GM23338 (cell line): Measurements from ENCODE around the gene INPPL1. TPM values are rescaled to one million over a fixed set of nuclear protein-coding genes. Genes with fewer than 3 reads are reported as not detected.

Experiments
- ATAC-seq: fragments of 200-7000 bp; cut with Tn5 transposase; 3 replicates; pipeline ENCODE4 v1.9.1; 2020
- DNase-seq: peaks from one replicate; pipeline ENCODE4 v3.0.0-alpha.2; 2015; ENCODE audit warnings: low spot score
- H2AFZ ChIP-seq: fragments of 200-600 bp; sonication (generic); 2 replicates; pipeline ENCODE4 v1.8.0; 2016; ENCODE audit warnings: antibody characterized with exemption, mild to moderate bottlenecking, moderate library complexity
- H3F3A ChIP-seq: fragments of 200-600 bp; sonication (generic); replicated peaks from 2 replicates; pipeline ENCODE4 v1.8.0; 2017; ENCODE audit warnings: antibody characterized with exemption, mixed run types, low read depth
- H3K27ac ChIP-seq: fragments of 200-600 bp; sonication (generic); 2 replicates; pipeline ENCODE4 v1.6.1; 2016; ENCODE audit warnings: low read depth
- H3K27me3 ChIP-seq: fragments of 200-600 bp; sonication (generic); 2 replicates; pipeline ENCODE4 v1.8.0; 2016; ENCODE audit warnings: mild to moderate bottlenecking, mixed run types, moderate library complexity; ENCODE audit not compliant: insufficient read depth
- H3K36me3 ChIP-seq: fragments of 200-600 bp; sonication (generic); 2 replicates; pipeline ENCODE4 v1.8.0; 2016; ENCODE audit warnings: mild to moderate bottlenecking; ENCODE audit not compliant: insufficient read depth
- H3K4me1 ChIP-seq: fragments of 200-600 bp; sonication (generic); 2 replicates; pipeline ENCODE4 v1.8.0; 2016; ENCODE audit warnings: mild to moderate bottlenecking, moderate library complexity; ENCODE audit not compliant: insufficient read depth
- H3K4me2 ChIP-seq: fragments of 200-600 bp; sonication (generic); 2 replicates; pipeline ENCODE4 v1.7.1; 2017; ENCODE audit warnings: mixed run types
- H3K4me3 ChIP-seq: fragments of 200-600 bp; sonication (generic); 2 replicates; pipeline ENCODE4 v1.6.1; 2016; ENCODE audit warnings: mixed run types
- H3K79me2 ChIP-seq: fragments of 200-600 bp; sonication (generic); replicated peaks from 2 replicates; pipeline ENCODE4 v1.8.0; 2017; ENCODE audit warnings: mild to moderate bottlenecking; ENCODE audit not compliant: insufficient read depth
- H3K9me2 ChIP-seq: fragments of 200-600 bp; sonication (generic); 2 replicates; pipeline ENCODE4 v1.8.0; 2017; ENCODE audit not compliant: insufficient read depth
- H4K20me1 ChIP-seq: fragments of 200-600 bp; sonication (generic); replicated peaks from 2 replicates; pipeline ENCODE4 v1.8.0; 2017; ENCODE audit warnings: mild to moderate bottlenecking; ENCODE audit not compliant: insufficient read depth
- H3K27ac Mint-ChIP-seq: 2 replicates; pipeline ENCODE4 v1.8.0; 2020; ENCODE audit warnings: inconsistent platforms, mild to moderate bottlenecking, moderate library complexity, mixed read lengths
- H3K27me3 Mint-ChIP-seq: 3 replicates; pipeline ENCODE4 v1.8.0; 2022; ENCODE audit warnings: low read depth, mild to moderate bottlenecking, moderate library complexity, mixed read lengths, inconsistent platforms; ENCODE audit not compliant: insufficient read depth, poor library complexity
- H3K36me3 Mint-ChIP-seq: 3 replicates; pipeline ENCODE4 v1.8.0; 2021; ENCODE audit warnings: low read depth, mild to moderate bottlenecking, inconsistent platforms, moderate library complexity, mixed read lengths
- H3K4me1 Mint-ChIP-seq: 3 replicates; pipeline ENCODE4 v1.8.0; 2020; ENCODE audit warnings: mild to moderate bottlenecking, inconsistent platforms, mixed read lengths
- H3K4me3 Mint-ChIP-seq: 3 replicates; pipeline ENCODE4 v1.8.0; 2021; ENCODE audit warnings: moderate library complexity, mild to moderate bottlenecking, inconsistent platforms, mixed read lengths
- H3K9me3 Mint-ChIP-seq: 3 replicates; pipeline ENCODE4 v1.8.0; 2020; ENCODE audit warnings: moderate library complexity, mild to moderate bottlenecking, inconsistent platforms, mixed read lengths
- CTCF ChIP-seq, 2 experiments: fragments of 200-600 bp in 1 of 2; sonication (generic) in 1 of 2; conservative IDR thresholded peaks; 2 replicates each; pipeline versions ENCODE4 v1.5.1 to v1.6.1; 2016 to 2017; ENCODE audit warnings: antibody characterized with exemption in 2 of 2, low read depth in 2 of 2, mild to moderate bottlenecking in 2 of 2, moderate library complexity in 1 of 2
- JUNB ChIP-seq: IDR thresholded peaks from one replicate; pipeline ENCODE4 v1.6.1; 2016; ENCODE audit warnings: antibody characterized with exemption; ENCODE audit not compliant: unreplicated experiment
- NANOG ChIP-seq: IDR thresholded peaks from 2 replicates; pipeline ENCODE4 v1.6.1; 2016; ENCODE audit warnings: antibody characterized with exemption, borderline replicate concordance
- POLR2AphosphoS5 ChIP-seq: IDR thresholded peaks from 2 replicates; pipeline ENCODE4 v1.6.1; 2016; ENCODE audit warnings: antibody characterized with exemption, low read depth
- STAT1 ChIP-seq: IDR thresholded peaks from one replicate; pipeline ENCODE4 v1.6.1; 2016; ENCODE audit warnings: antibody characterized with exemption; ENCODE audit not compliant: unreplicated experiment
- ZNF114 ChIP-seq: fragments of 250-450 bp; sonication (Bioruptor Pico); IDR thresholded peaks from 2 replicates; pipeline ENCODE4 v1.5.0; 2020; ENCODE audit warnings: mild to moderate bottlenecking, moderate library complexity
- polyA plus RNA-seq: library from polyadenylated mRNA; unstranded; fragments of >200 nt; fragmentation: Nextera tagmentation; extraction: Ambion mirVana; gene quantifications from 2 replicates; pipeline ENCODE4 v1.2.1, GENCODE V29; 2016
- total RNA-seq: library from RNA; depleted of rRNA; stranded (reverse); fragments of >200 nt; shearing (Covaris generic); gene quantifications from 2 replicates; pipeline ENCODE4 v1.2.3, GENCODE V29; 2014
- TF ChIP-seq, protein P1 (sequence below): IDR thresholded peaks from one replicate; pipeline ENCODE4 v1.6.1; 2018; ENCODE audit warnings: antibody characterized with exemption; ENCODE audit not compliant: unreplicated experiment

Gene INPPL1
- total and polyA plus RNA-seq, 2 experiments from 2014 or later, result 21.5 to 54.7 TPM

GRCh38 chr11:72227316-72228228 is 3.0 kb downstream of the INPPL1 start:
- no peak for TF ChIP-seq ZNF114 (CRISPR knock-in tag)
- TF ChIP-seq, protein P1, sequence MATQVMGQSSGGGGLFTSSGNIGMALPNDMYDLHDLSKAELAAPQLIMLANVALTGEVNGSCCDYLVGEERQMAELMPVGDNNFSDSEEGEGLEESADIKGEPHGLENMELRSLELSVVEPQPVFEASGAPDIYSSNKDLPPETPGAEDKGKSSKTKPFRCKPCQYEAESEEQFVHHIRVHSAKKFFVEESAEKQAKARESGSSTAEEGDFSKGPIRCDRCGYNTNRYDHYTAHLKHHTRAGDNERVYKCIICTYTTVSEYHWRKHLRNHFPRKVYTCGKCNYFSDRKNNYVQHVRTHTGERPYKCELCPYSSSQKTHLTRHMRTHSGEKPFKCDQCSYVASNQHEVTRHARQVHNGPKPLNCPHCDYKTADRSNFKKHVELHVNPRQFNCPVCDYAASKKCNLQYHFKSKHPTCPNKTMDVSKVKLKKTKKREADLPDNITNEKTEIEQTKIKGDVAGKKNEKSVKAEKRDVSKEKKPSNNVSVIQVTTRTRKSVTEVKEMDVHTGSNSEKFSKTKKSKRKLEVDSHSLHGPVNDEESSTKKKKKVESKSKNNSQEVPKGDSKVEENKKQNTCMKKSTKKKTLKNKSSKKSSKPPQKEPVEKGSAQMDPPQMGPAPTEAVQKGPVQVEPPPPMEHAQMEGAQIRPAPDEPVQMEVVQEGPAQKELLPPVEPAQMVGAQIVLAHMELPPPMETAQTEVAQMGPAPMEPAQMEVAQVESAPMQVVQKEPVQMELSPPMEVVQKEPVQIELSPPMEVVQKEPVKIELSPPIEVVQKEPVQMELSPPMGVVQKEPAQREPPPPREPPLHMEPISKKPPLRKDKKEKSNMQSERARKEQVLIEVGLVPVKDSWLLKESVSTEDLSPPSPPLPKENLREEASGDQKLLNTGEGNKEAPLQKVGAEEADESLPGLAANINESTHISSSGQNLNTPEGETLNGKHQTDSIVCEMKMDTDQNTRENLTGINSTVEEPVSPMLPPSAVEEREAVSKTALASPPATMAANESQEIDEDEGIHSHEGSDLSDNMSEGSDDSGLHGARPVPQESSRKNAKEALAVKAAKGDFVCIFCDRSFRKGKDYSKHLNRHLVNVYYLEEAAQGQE, result no peak
- TF ChIP-seq POLR2AphosphoS5, result no peak
- TF ChIP-seq STAT1, result no peak
- TF ChIP-seq JUNB, result no peak
- Mint-ChIP-seq H3K27ac (no peak overlapping the region), H3K4me1 (peaks cover 21% of the 10 kb centered on the region), H3K36me3 (peaks cover 40% of the 10 kb centered on the region), H3K4me3 (no peak overlapping the region), H3K27me3 (peaks cover 17% of the 10 kb centered on the region), H3K9me3 (no peaks in the 10 kb centered on the region)
- no peak overlapping the region for H3K4me2 ChIP-seq
- H3K27me3 ChIP-seq, result peaks cover 10% of the 10 kb centered on the region; the same call in 1 of the 2 replicates
- no peak overlapping the region for H3K4me3 ChIP-seq
- H3F3A ChIP-seq, result peaks cover 1% of the 10 kb centered on the region; the same call in 1 of the 2 replicates
- H2AFZ ChIP-seq, result no peak overlapping the region
- H3K9me2 ChIP-seq, result no peaks in the 10 kb centered on the region
- peaks cover 20% of the 10 kb centered on the region for H3K79me2 ChIP-seq
- H3K4me1 ChIP-seq, result peaks cover 16% of the 10 kb centered on the region
- no peak overlapping the region for H3K27ac ChIP-seq
- H4K20me1 ChIP-seq, result peaks cover 12% of the 10 kb centered on the region
- H3K36me3 ChIP-seq, result no peaks in the 10 kb centered on the region; the same call in 1 of the 2 replicates
- DNase-seq, result no peak
- ATAC-seq, result no peak

- TF ChIP-seq NANOG, result no peak
- 0 out of 4 replicates have a peak, but pooled peaks of 1 of the 2 experiments have one; percentile 17 for TF ChIP-seq CTCF (conservative IDR thresholded peaks at IDR 0.05; ENCODE audit: low read depth in 2 of 2)
- peak; percentile 33 for DNase-seq
- no peaks in the 10 kb centered on the region for H3K9me3 Mint-ChIP-seq
- H3K4me2 ChIP-seq, result no peak overlapping the region
- peaks cover 12% of the 10 kb centered on the region for H4K20me1 ChIP-seq
- H3K9me2 ChIP-seq, result no peaks in the 10 kb centered on the region
- H3K4me1 Mint-ChIP-seq, result peaks cover 19% of the 10 kb centered on the region
- ATAC-seq, result peak; percentile 7; the same call in 2 of the 3 replicates
- no peaks in the 10 kb centered on the region for H3F3A ChIP-seq
- H3K36me3 ChIP-seq, result no peaks in the 10 kb centered on the region; the same call in 1 of the 2 replicates
- H3K27ac ChIP-seq, result no peak overlapping the region
- H3K4me3 ChIP-seq, result no peak overlapping the region
- peaks cover 17% of the 10 kb centered on the region for H3K27me3 Mint-ChIP-seq
- H3K27me3 ChIP-seq, result peaks cover 10% of the 10 kb centered on the region; the same call in 1 of the 2 replicates
- H3K27ac Mint-ChIP-seq, result no peak overlapping the region
- H3K79me2 ChIP-seq, result peaks cover 20% of the 10 kb centered on the region
- H3K4me1 ChIP-seq, result peaks cover 12% of the 10 kb centered on the region
- H3K4me3 Mint-ChIP-seq, result no peak overlapping the region
- H3K36me3 Mint-ChIP-seq, result peaks cover 47% of the 10 kb centered on the region
- H2AFZ ChIP-seq, result no peak overlapping the region
These were observed 3.8 kb downstream of the INPPL1 start for GRCh38 chr11:72228229-72228843.
